GM12878 (cell line): Measurements from ENCODE around the gene ZNF783. TPM values are rescaled to one million over a fixed set of nuclear protein-coding genes. Genes with fewer than 3 reads are reported as not detected.

Source experiments
- ATAC-seq: fragments of 200-7000 bp; cut with Tn5 transposase; 3 replicates; pipeline ENCODE4 v1.9.1; 2020; ENCODE audit warnings: mild to moderate bottlenecking, moderate library complexity
- BruUV-seq: library from RNA; stranded (reverse); fragments of 400-500 nt; replicated peaks from 2 replicates; lab custom pipeline; 2021; lab: Mats Ljungman, UMichigan
- CTCF ChIA-PET: fragments of 300-600 bp; sonication (Branson Sonifier 250); formaldehyde crosslinking; extraction: SDS; loops from one replicate; lab custom pipeline; 2021; ENCODE audit warnings: inconsistent platforms; lab: Yijun Ruan, JAX
- POLR2A ChIA-PET: fragments of 350-600 bp; formaldehyde crosslinking; extraction: SDS; loops from one replicate; lab custom pipeline; 2021; ENCODE audit warnings: inconsistent platforms; lab: Charles Lee
- RAD21 ChIA-PET: fragments of 300-600 bp; sonication (Branson Sonifier 250); formaldehyde crosslinking; loops from one replicate; lab custom pipeline; 2023; ENCODE audit warnings: antibody characterized with exemption; ENCODE audit not compliant: unreplicated experiment; lab: Charles Lee
- SMC1A ChIA-PET: fragments of 300-600 bp; sonication (Branson Sonifier 250); formaldehyde crosslinking; loops from one replicate; lab custom pipeline; 2023; ENCODE audit not compliant: unreplicated experiment, uncharacterized antibody; lab: Charles Lee
- DNase-seq: peaks from one replicate; pipeline ENCODE4 v3.0.0-alpha.2; 2011; ENCODE audit warnings: low read depth, low spot score
- FAIRE-seq: peaks from 3 replicates; lab custom pipeline; 2011; peaks lifted over from hg19 to GRCh38; lab: Jason Lieb, UNC
- H2AFZ ChIP-seq: 2 replicates; pipeline ENCODE4 v1.6.0; 2011; ENCODE audit warnings: low read depth, low read length, control low read depth; ENCODE audit not compliant: control insufficient read depth
- H3K27ac ChIP-seq: 2 replicates; pipeline ENCODE4 v1.5.1; 2011; ENCODE audit warnings: control low read depth; ENCODE audit not compliant: control insufficient read depth, insufficient read depth
- H3K27me3 ChIP-seq, 2 experiments: replicated peaks in 1 of 2; 2 replicates each; pipeline versions ENCODE4 v1.6.0 to v1.6.1; 2011; ENCODE audit warnings: low read length in 1 of 2; ENCODE audit not compliant: control insufficient read depth in 2 of 2, insufficient read depth in 2 of 2
- H3K36me3 ChIP-seq, 2 experiments: 2 replicates each; pipeline ENCODE4 v1.5.1; 2011; ENCODE audit warnings: low read length in 1 of 2; ENCODE audit not compliant: control insufficient read depth in 2 of 2, insufficient read depth in 2 of 2
- H3K4me1 ChIP-seq: 2 replicates; pipeline ENCODE4 v1.6.1; 2011; ENCODE audit warnings: mild to moderate bottlenecking, low read length, moderate library complexity, mixed read lengths; ENCODE audit not compliant: control insufficient read depth, insufficient read depth
- H3K4me2 ChIP-seq: 2 replicates; pipeline ENCODE4 v1.6.0; 2011; ENCODE audit warnings: control low read depth; ENCODE audit not compliant: control insufficient read depth, insufficient read depth
- H3K4me3 ChIP-seq: fragments of 200-600 bp; sonication (generic); 2 replicates; pipeline ENCODE4 v1.5.1; 2016
- H3K79me2 ChIP-seq: 2 replicates; pipeline ENCODE4 v1.6.0; 2011; ENCODE audit warnings: low read length; ENCODE audit not compliant: control insufficient read depth, insufficient read depth
- H3K9ac ChIP-seq: 2 replicates; pipeline ENCODE4 v1.8.0; 2011; ENCODE audit warnings: low read length, control low read depth, mixed read lengths; ENCODE audit not compliant: control insufficient read depth, insufficient read depth
- H3K9me3 ChIP-seq: replicated peaks from 3 replicates; pipeline ENCODE4 v1.5.1; 2011; ENCODE audit warnings: mild to moderate bottlenecking, low read length; ENCODE audit not compliant: control insufficient read depth, insufficient read depth
- H4K20me1 ChIP-seq: 2 replicates; pipeline ENCODE4 v1.6.0; 2011; ENCODE audit not compliant: control insufficient read depth, insufficient read depth
- BACH1 ChIP-seq: fragments of 450-650 bp; IDR thresholded peaks from 2 replicates; pipeline ENCODE4 v1.6.1; 2017; ENCODE audit warnings: mild to moderate bottlenecking, borderline replicate concordance
- CBFB ChIP-seq: IDR thresholded peaks from 2 replicates; pipeline ENCODE4 v1.6.1; 2016; ENCODE audit warnings: antibody characterized with exemption, low read depth
- CHD4 ChIP-seq: fragments of 200-600 bp; sonication (generic); IDR thresholded peaks from 2 replicates; pipeline ENCODE4 v1.6.1; 2016; ENCODE audit warnings: mild to moderate bottlenecking
- MXI1 ChIP-seq: fragments of 150-350 bp; IDR thresholded peaks from 2 replicates; pipeline ENCODE4 v1.6.1; 2011; ENCODE audit warnings: low read depth, mild to moderate bottlenecking, inconsistent platforms, low read length, improper control_type of control experiment
- NFYA ChIP-seq: IDR thresholded peaks from 2 replicates; pipeline ENCODE4 v1.6.1; 2011; ENCODE audit warnings: low read depth, mild to moderate bottlenecking, low read length, improper control_type of control experiment, borderline replicate concordance
- PRDM15 ChIP-seq: fragments of 450-650 bp; formaldehyde crosslinking; IDR thresholded peaks from 2 replicates; pipeline ENCODE4 v1.4.0; 2020; ENCODE audit warnings: mild to moderate bottlenecking, moderate library complexity
- RB1 ChIP-seq: fragments of 450-650 bp; formaldehyde crosslinking; IDR thresholded peaks from 2 replicates; pipeline ENCODE4 v1.6.1; 2017; ENCODE audit warnings: mild to moderate bottlenecking, borderline replicate concordance
- SMARCA5 ChIP-seq: fragments of 450-650 bp; IDR thresholded peaks from 2 replicates; pipeline ENCODE4 v1.6.1; 2017; ENCODE audit warnings: mild to moderate bottlenecking
- TARDBP ChIP-seq: IDR thresholded peaks from 2 replicates; pipeline ENCODE4 v1.6.1; 2016; ENCODE audit warnings: borderline replicate concordance
- ZNF384 ChIP-seq: IDR thresholded peaks from 2 replicates; pipeline ENCODE4 v1.6.1; 2012; ENCODE audit warnings: low read depth, mild to moderate bottlenecking, low read length, improper control_type of control experiment, borderline replicate concordance
- WGBS: methylation state at CpG from one replicate; pipeline ENCODE4 v1.1.6; 2016; ENCODE audit warnings: low lambda C conversion rate; ENCODE audit not compliant: insufficient replicate concordance, insufficient coverage; ENCODE audit errors: missing lambda C conversion rate; 5-methylcytosine and 5-hydroxymethylcytosine counted together
- in situ Hi-C: fragments of 300-500 bp; cut with MboI; formaldehyde crosslinking; loops from 9 replicates; pipeline ENCODE4 v1.14.3; 2018; ENCODE audit warnings: mixed read lengths
- intact Hi-C: fragments of 100-400 bp; cut with micrococcal nuclease; formaldehyde crosslinking; loops from one replicate; pipeline ENCODE4 v1.14.2; 2022; ENCODE audit not compliant: unreplicated experiment
- polyA plus RNA-seq, 11 experiments: library from polyadenylated mRNA; depleted of rRNA in 4 of 11; unstranded in 6 of 11; stranded (reverse) in 5 of 11; fragments of >200 nt; fragmentation: Nextera tagmentation in 4 of 11; fragmentation: Illumina TruSeq in 1 of 11; extraction: Ambion mirVana in 4 of 11; extraction: Trizol in 1 of 11; gene quantifications; 1 replicate in 1 of 11; 2 replicates in 10 of 11; pipeline versions ENCODE4 v1.2.1 to v1.2.3, GENCODE V29; 2011 to 2016; ENCODE audit warnings: inconsistent platforms in 2 of 11, missing spikeins in 2 of 11, low read depth in 1 of 11
- total RNA-seq, 4 experiments: library from RNA; depleted of rRNA in 3 of 4; stranded (reverse); fragments of >200 nt in 3 of 4; fragmentation: Illumina TruSeq in 1 of 4; extraction: Trizol in 1 of 4; gene quantifications; 2 replicates each; pipeline versions ENCODE4 v1.2.1 to v1.2.3, GENCODE V29; 2013 to 2021

The ZNF783 gene
- total and polyA plus RNA-seq, 10 of the 15 experiments (the other 5 are each of a cell fraction or from before 2014, with no cell fraction given) = 2.0 to 14.4 (median 6.4) TPM

GRCh38 chr7:149317496-149317895, 55.5 kb downstream of the ZNF783 start:
- CTCF ChIA-PET = interaction anchor here (0.6 to 0.9 kb wide), 5 partner anchors 77 to 1559 kb away, joined by 3 to 5 read pairs (median 4); no protein-coding TSS in a partner anchor

More at GRCh38 chr7:149317496-149317895, 55.5 kb downstream of the ZNF783 start:
- Histone ChIP-seq H2AFZ (no peak overlapping the region), H3K9ac (no peak overlapping the region), H3K79me2 (no peaks in the 10 kb centered on the region), H3K4me3 (no peak overlapping the region), H3K27me3 (no peaks in the 10 kb centered on the region), H3K36me3 (no peaks in the 10 kb centered on the region), H4K20me1 (no peaks in the 10 kb centered on the region), H3K27ac (no peak overlapping the region), H3K4me1 (peaks cover 3% of the 10 kb centered on the region; the same call in 1 of the 2 replicates), H3K9me3 (no peaks in the 10 kb centered on the region; the same call in 2 of the 3 replicates), H3K4me2 (no peak overlapping the region)
- 59% methylated on average over 1 of the region's 1 CpG for WGBS
- in situ Hi-C loops = no loop called here
- DNase-seq (no peak), ATAC-seq (no peak), FAIRE-seq (no peak)
- ChIA-PET POLR2A (no interaction called here), SMC1A (no interaction called here), RAD21 (no interaction called here)
- BruUV-seq = no TSS peak
- intact Hi-C loops = no loop called here
- TF ChIP-seq PRDM15 (no peak), BACH1 (no peak), MXI1 (no peak), ZNF384 (no peak), CBFB (no peak), TARDBP (no peak), SMARCA5 (no peak), CHD4 (no peak), RB1 (no peak), NFYA (no peak)
